HFFc6 (cell line): ENCODE results near the gene PRSS21. TPM values are rescaled to one million over a fixed set of nuclear protein-coding genes. Genes with fewer than 3 reads are reported as not detected.
A peak's percentile ranks its signal among the peaks of the same experiment; 100 is the strongest.

ENCODE experiments used
- DNase-seq: peaks from one replicate; pipeline ENCODE4 v3.0.0-alpha.2; 2018
- H3K27ac Mint-ChIP-seq: 2 replicates; pipeline ENCODE4 v1.8.0; 2020; ENCODE audit warnings: mild to moderate bottlenecking, mixed read lengths
- H3K27me3 Mint-ChIP-seq: 2 replicates; pipeline ENCODE4 v1.8.0; 2021; ENCODE audit warnings: mild to moderate bottlenecking, moderate library complexity, mixed read lengths; ENCODE audit not compliant: insufficient read depth
- H3K36me3 Mint-ChIP-seq: 2 replicates; pipeline ENCODE4 v1.8.0; 2021; ENCODE audit warnings: low read depth, mixed read lengths
- H3K4me1 Mint-ChIP-seq: 2 replicates; pipeline ENCODE4 v1.8.0; 2020; ENCODE audit warnings: low read depth, mixed read lengths
- H3K4me3 Mint-ChIP-seq: 2 replicates; pipeline ENCODE4 v1.8.0; 2020; ENCODE audit warnings: mild to moderate bottlenecking, moderate library complexity, mixed read lengths
- H3K9me3 Mint-ChIP-seq: 2 replicates; pipeline ENCODE4 v1.8.0; 2020; ENCODE audit warnings: mild to moderate bottlenecking, mixed read lengths
- long read RNA-seq: library from polyadenylated mRNA; unstranded; transcript quantifications from one replicate; pipeline ENCODE4 v2.0.0, GENCODE V29; 2019
- total RNA-seq, 6 experiments: library from RNA; stranded (reverse); fragmentation: NEBNext Ultra II Directional; extraction: Animal tissue kit (Norgen Biotek cat#: 25700); gene quantifications; 2 replicates in 1 of 6; 3 replicates in 5 of 6; pipeline ENCODE4 v1.2.3, GENCODE V29; 2021
- TF ChIP-seq, protein P1 (sequence below): fragments of 200-600 bp; sonication (generic); IDR thresholded peaks from 2 replicates; pipeline ENCODE4 v1.5.0; 2021; ENCODE audit warnings: antibody characterized with exemption, mild to moderate bottlenecking

Gene PRSS21, protein sequence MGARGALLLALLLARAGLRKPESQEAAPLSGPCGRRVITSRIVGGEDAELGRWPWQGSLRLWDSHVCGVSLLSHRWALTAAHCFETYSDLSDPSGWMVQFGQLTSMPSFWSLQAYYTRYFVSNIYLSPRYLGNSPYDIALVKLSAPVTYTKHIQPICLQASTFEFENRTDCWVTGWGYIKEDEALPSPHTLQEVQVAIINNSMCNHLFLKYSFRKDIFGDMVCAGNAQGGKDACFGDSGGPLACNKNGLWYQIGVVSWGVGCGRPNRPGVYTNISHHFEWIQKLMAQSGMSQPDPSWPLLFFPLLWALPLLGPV
- total RNA-seq = not detected
- long read RNA-seq = 0 reads

DNA sequence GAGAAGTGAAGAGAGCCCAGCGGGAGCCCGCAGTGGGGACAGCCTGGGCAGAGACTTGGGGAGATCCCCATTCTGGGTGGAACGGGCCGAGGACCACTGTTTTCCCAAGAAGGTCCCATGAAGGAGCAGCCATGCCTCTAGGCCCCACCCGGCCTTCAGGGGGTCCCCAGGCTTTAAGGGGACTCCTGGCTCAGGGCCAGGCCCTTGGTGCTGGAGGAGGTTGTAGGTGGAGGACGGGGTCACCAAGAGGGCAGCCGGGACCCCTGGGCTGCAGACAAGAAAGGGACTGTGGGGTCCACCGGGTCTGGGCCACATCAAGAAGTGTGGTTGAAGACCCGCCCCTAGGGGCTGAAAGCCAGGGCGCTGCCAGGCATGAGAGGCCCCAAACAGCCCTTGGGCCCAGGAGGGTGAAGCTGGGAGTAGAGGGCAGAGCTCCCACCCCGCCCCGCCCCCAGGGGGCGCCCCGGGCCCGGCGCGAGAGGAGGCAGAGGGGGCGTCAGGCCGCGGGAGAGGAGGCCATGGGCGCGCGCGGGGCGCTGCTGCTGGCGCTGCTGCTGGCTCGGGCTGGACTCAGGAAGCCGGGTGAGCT is at the start of gene PRSS21:
TSS of gene PRSS21 (plus strand) at position 487 of the 589 bp plus-strand sequence. CDS start at position 519, 32 bp downstream.
- no peaks in the 10 kb centered on the region for H3K9me3 Mint-ChIP-seq
- no peaks in the 10 kb centered on the region for H3K36me3 Mint-ChIP-seq
- H3K27ac Mint-ChIP-seq = no peak within 1 kb of the TSS
- no peak within 1 kb of the TSS for H3K4me3 Mint-ChIP-seq
- TF ChIP-seq, protein P1, sequence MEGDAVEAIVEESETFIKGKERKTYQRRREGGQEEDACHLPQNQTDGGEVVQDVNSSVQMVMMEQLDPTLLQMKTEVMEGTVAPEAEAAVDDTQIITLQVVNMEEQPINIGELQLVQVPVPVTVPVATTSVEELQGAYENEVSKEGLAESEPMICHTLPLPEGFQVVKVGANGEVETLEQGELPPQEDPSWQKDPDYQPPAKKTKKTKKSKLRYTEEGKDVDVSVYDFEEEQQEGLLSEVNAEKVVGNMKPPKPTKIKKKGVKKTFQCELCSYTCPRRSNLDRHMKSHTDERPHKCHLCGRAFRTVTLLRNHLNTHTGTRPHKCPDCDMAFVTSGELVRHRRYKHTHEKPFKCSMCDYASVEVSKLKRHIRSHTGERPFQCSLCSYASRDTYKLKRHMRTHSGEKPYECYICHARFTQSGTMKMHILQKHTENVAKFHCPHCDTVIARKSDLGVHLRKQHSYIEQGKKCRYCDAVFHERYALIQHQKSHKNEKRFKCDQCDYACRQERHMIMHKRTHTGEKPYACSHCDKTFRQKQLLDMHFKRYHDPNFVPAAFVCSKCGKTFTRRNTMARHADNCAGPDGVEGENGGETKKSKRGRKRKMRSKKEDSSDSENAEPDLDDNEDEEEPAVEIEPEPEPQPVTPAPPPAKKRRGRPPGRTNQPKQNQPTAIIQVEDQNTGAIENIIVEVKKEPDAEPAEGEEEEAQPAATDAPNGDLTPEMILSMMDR = peak; percentile 43; the same call in 1 of the 2 replicates
- peaks cover 38% of the 10 kb centered on the region for H3K27me3 Mint-ChIP-seq
- no peak for DNase-seq
- no peaks in the 10 kb centered on the region for H3K4me1 Mint-ChIP-seq

DNA sequence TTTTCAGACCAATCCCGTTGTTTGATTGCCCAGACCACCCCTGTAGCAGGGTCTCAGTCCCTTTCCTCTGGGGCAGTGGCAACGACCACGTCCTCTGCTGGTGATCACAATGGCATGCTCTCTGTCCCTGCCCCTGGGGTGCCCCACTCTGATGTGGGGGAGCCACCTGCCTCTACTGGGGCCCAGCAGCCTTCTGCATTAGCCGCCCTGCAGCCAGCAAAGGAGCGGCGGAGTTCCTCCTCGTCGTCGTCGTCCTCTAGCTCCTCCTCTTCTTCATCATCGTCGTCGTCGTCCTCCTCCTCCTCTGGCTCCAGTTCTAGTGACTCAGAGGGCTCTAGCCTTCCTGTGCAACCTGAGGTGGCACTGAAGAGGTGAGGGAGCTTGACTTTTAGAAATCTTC is 49.1 kb upstream of the PRSS21 start:
- Mint-ChIP-seq H3K4me1 (peaks cover 38% of the 10 kb centered on the region), H3K4me3 (peak overlapping the region; percentile 28; the same call in 1 of the 2 replicates), H3K36me3 (peaks cover 72% of the 10 kb centered on the region), H3K27me3 (peaks cover 18% of the 10 kb centered on the region), H3K27ac (peak overlapping the region; percentile 27; the same call in 1 of the 2 replicates), H3K9me3 (peaks cover 36% of the 10 kb centered on the region)
- TF ChIP-seq, protein P1 = no peak
- no peak for DNase-seq

DNA sequence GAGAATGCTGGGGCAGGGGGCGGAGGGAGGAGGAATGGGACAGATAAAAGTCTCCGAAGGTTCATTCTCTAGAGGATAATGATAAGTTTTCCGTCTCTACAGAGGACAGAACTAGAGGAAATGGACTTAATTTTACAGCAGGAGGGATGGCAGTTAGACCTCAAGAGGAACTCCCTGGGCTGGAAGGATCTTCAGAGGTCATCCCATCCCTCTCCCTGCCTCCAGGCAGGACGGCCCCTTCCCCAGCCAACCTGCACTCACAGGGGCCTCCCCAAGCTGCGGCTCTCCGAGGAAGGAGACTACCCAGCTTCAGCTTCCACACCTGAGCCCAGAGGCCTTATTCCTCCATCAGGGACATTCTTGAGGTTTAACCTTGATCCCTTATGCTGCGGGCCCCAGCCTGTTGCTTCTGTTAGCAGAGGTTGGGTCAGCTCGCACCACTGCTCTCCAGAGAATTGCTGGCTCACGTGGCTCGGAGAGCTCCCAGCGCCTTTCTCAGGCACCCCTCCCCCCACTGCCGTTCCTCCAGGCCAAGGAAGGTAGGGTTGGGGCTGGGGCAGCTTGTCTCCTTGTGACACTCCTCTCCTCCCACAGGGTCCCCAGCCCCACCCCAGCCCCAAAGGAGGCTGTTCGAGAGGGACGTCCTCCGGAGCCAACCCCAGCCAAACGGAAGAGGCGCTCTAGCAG is 48.5 kb upstream of the PRSS21 start:
- Mint-ChIP-seq H3K27ac (peak overlapping the region; percentile 48), H3K4me1 (peaks cover 44% of the 10 kb centered on the region), H3K4me3 (no peak overlapping the region), H3K27me3 (peaks cover 15% of the 10 kb centered on the region), H3K36me3 (peaks cover 72% of the 10 kb centered on the region), H3K9me3 (peaks cover 29% of the 10 kb centered on the region)
- TF ChIP-seq, protein P1 = no peak
- DNase-seq = no peak

DNA sequence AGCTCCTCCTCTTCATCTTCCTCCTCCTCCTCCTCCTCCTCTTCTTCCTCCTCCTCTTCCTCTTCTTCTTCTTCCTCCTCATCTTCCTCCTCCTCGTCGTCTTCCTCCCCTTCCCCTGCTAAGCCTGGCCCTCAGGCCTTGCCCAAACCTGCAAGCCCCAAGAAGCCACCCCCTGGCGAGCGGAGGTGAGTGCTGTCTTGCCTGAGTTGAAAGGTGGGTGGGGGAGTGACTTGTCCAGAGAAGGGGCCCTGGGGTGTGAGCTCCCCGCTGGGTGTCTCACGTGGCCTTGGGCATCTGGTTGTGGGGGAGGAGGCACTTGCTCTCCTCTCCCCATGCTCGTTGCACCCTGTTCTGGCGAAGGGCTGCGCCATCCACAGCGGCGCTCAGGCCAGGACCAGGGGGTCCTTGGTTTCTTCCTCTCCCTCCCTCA is 47.9 kb upstream of the PRSS21 start:
- Mint-ChIP-seq H3K36me3 (peaks cover 72% of the 10 kb centered on the region), H3K27me3 (peaks cover 15% of the 10 kb centered on the region), H3K9me3 (peaks cover 23% of the 10 kb centered on the region), H3K27ac (peak overlapping the region; percentile 55), H3K4me3 (no peak overlapping the region), H3K4me1 (peaks cover 47% of the 10 kb centered on the region)
- TF ChIP-seq, protein P1 = no peak
- DNase-seq = no peak

DNA sequence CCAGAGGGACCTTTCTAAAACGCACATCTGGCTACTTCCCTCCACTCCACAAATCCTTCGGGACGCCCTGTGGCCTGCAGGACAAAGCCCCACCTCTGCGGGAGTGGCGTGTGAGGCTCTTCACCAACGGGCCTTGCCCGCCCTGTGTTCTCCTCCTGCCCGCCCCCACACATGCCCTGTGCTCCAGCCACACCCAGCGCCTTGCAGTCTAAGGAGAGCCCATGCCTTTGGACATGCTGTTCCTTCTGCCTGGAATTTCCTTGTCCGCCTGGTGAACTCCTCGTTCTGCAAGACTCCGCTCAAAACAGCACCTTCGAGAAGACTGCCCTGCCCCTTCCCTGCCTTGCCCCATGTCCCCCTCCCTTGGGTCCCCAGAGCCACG is 47.4 kb upstream of the PRSS21 start:
- no peak overlapping the region for H3K4me3 Mint-ChIP-seq
- no peak for DNase-seq

More for the DNA sequence above, 47.4 kb upstream of the PRSS21 start:
- Mint-ChIP-seq H3K36me3 (peaks cover 66% of the 10 kb centered on the region), H3K4me1 (peaks cover 47% of the 10 kb centered on the region), H3K27ac (peak overlapping the region; percentile 55), H3K9me3 (peaks cover 21% of the 10 kb centered on the region), H3K27me3 (peaks cover 15% of the 10 kb centered on the region)
- TF ChIP-seq, protein P1 = no peak
